Vagina (tissue), 2 donors: Measurements from ENCODE around the gene NANOS3. TPM values are rescaled to one million over a fixed set of nuclear protein-coding genes. Genes with fewer than 3 reads are reported as not detected.

Source experiments
- DNase-seq, 2 donors: peaks; one replicate each; pipeline ENCODE4 v3.0.0-alpha.2; 2017; ENCODE audit errors: extremely low spot score in 2 of 2
- H3K27ac ChIP-seq: fragments of 200-600 bp; sonication (generic); one replicate; pipeline ENCODE4 v1.5.1; 2019
- H3K27me3 ChIP-seq: fragments of 200-600 bp; sonication (generic); one replicate; pipeline ENCODE4 v1.5.1; 2019
- H3K36me3 ChIP-seq, 2 donors: fragments of 200-600 bp; sonication (generic); one replicate each; pipeline ENCODE4 v1.5.1; 2017 to 2019
- H3K4me1 ChIP-seq: fragments of 200-600 bp; sonication (generic); one replicate; pipeline ENCODE4 v1.5.1; 2019
- H3K4me3 ChIP-seq, 2 donors: fragments of 200-600 bp; sonication (generic); 1 replicate in 1 of 2; 2 replicates in 1 of 2; pipeline ENCODE4 v1.5.1; 2016 to 2019
- H3K9me3 ChIP-seq: fragments of 200-600 bp; sonication (generic); one replicate; pipeline ENCODE4 v1.5.1; 2019
- POLR2A ChIP-seq, 2 donors: fragments of 450-650 bp; IDR thresholded peaks; one replicate each; pipeline ENCODE4 v1.6.1; 2017; ENCODE audit warnings: antibody characterized with exemption in 2 of 2, mild to moderate bottlenecking in 2 of 2, moderate library complexity in 2 of 2
- POLR2AphosphoS5 ChIP-seq, 2 donors: sonication (generic); formaldehyde crosslinking; IDR thresholded peaks; one replicate each; pipeline ENCODE4 v1.9.0; 2017; ENCODE audit warnings: antibody characterized with exemption in 2 of 2, mild to moderate bottlenecking in 2 of 2, low read depth in 1 of 2; ENCODE audit not compliant: insufficient read depth in 1 of 2
- intact Hi-C: fragments of 100-400 bp; cut with DNase I; formaldehyde crosslinking; loops from one replicate; pipeline ENCODE4 v1.15.1; 2023
- microRNA counts, 2 donors: library from miRNA; unstranded; fragments of <30 nt; microRNA quantifications; one replicate each; lab custom pipeline; 2016 to 2017
- microRNA-seq: library from miRNA; unstranded; fragments of <30 nt; microRNA quantifications from one replicate; pipeline ENCODE4, GENCODE V29; 2017; ENCODE audit warnings: borderline number of aligned reads, borderline replicate concordance
- small RNA-seq: library from RNA; depleted of rRNA; stranded (forward); fragments of <200 nt; gene quantifications from one replicate; pipeline ENCODE3, GENCODE V24; 2016
- total RNA-seq: library from RNA; depleted of rRNA; stranded (reverse); fragments of >200 nt; gene quantifications from one replicate; pipeline ENCODE4 v1.2.3, GENCODE V29; 2016
- TF ChIP-seq, protein P1 (sequence below), 3 experiments: fragments of 450-650 bp in 2 of 3; fragments of 200-600 bp in 1 of 3; sonication (generic) in 1 of 3; IDR thresholded peaks; one replicate each; pipeline ENCODE4 v1.5.1; 2017 to 2019; ENCODE audit warnings: antibody characterized with exemption in 3 of 3, mild to moderate bottlenecking in 2 of 3, moderate library complexity in 2 of 3

Gene NANOS3
- total RNA-seq, 1 donor from 2014 or later = not detected

DNA sequence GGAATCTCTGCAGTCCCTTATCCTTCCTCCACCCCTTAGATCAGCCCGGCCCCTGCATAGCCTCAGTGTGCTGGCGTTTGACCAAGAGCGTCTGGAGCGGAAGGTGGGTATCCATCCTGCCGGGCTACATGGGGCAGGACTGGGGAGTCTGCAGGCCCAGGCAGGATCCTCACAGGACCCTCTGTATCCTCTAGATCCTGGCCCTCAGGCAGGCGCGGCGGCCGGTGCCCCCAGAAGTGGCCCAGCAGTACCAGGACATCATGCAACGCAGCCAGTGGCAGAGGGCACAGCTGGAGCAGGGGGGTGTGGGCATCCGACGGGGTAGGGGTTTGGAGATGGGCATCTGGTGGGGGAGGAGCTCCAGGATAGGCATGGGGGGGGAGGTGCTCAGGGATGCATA lies 52.4 kb downstream of the NANOS3 start:
- DNase-seq = no peak
- TF ChIP-seq POLR2A (IDR thresholded peaks at IDR 0.05) (no peak), POLR2AphosphoS5 (IDR thresholded peaks at IDR 0.05; ENCODE audit: insufficient read depth in 1 of 2, low read depth in 1 of 2) (no peak)
- TF ChIP-seq, protein P1, sequence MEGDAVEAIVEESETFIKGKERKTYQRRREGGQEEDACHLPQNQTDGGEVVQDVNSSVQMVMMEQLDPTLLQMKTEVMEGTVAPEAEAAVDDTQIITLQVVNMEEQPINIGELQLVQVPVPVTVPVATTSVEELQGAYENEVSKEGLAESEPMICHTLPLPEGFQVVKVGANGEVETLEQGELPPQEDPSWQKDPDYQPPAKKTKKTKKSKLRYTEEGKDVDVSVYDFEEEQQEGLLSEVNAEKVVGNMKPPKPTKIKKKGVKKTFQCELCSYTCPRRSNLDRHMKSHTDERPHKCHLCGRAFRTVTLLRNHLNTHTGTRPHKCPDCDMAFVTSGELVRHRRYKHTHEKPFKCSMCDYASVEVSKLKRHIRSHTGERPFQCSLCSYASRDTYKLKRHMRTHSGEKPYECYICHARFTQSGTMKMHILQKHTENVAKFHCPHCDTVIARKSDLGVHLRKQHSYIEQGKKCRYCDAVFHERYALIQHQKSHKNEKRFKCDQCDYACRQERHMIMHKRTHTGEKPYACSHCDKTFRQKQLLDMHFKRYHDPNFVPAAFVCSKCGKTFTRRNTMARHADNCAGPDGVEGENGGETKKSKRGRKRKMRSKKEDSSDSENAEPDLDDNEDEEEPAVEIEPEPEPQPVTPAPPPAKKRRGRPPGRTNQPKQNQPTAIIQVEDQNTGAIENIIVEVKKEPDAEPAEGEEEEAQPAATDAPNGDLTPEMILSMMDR (IDR thresholded peaks at IDR 0.05) = no peak
- intact Hi-C loops = no loop called here
- no peaks in the 10 kb centered on the region for H3K9me3 ChIP-seq
- no peaks in the 10 kb centered on the region for H3K4me1 ChIP-seq
- no peaks in the 10 kb centered on the region for H3K27me3 ChIP-seq
- H3K36me3 ChIP-seq = peaks cover 0 to 40% of the 10 kb centered on the region in 2 donors
- H3K27ac ChIP-seq = no peak overlapping the region
- H3K4me3 ChIP-seq = no peak overlapping the region

GRCh38 chr19:13929956-13930355 lies 53.0 kb downstream of the NANOS3 start:
- intact Hi-C loops = no loop called here

More at GRCh38 chr19:13929956-13930355, 53.0 kb downstream of the NANOS3 start:
- no peaks in the 10 kb centered on the region for H3K4me1 ChIP-seq
- H3K27ac ChIP-seq = no peak overlapping the region
- TF ChIP-seq POLR2A (IDR thresholded peaks at IDR 0.05) (no peak), POLR2AphosphoS5 (IDR thresholded peaks at IDR 0.05; ENCODE audit: insufficient read depth in 1 of 2, low read depth in 1 of 2) (no peak)
- TF ChIP-seq, protein P1 (IDR thresholded peaks at IDR 0.05) = no peak
- H3K36me3 ChIP-seq = peaks cover 0 to 34% of the 10 kb centered on the region in 2 donors
- no peaks in the 10 kb centered on the region for H3K9me3 ChIP-seq
- no peaks in the 10 kb centered on the region for H3K27me3 ChIP-seq
- no peak for DNase-seq
- H3K4me3 ChIP-seq = no peak overlapping the region

MicroRNAs within 50 kb of the gene (microRNA counts, 767-probe panel; counts per million panel counts)
- microRNA hsa-miR-181c-5p (lab: Ali Mortazavi, UCI) = 899 to 1,257 counts per million in 2 donors
- 7,829 to 8,492 counts per million in 2 donors for microRNA hsa-miR-23a-3p (lab: Ali Mortazavi, UCI)
- 5,315 to 6,376 counts per million in 2 donors for microRNA hsa-miR-24-3p (lab: Ali Mortazavi, UCI)
- 261 to 1,296 counts per million in 2 donors for microRNA hsa-miR-27a-3p (lab: Ali Mortazavi, UCI)

Small RNA genes lying within 50 kb of the gene (microRNA-seq; reads per million reads assigned to microRNA genes)
- gene MIR181C = 158 reads per million, percentile 59 among the genes with 10 or more reads in this experiment
- 141 reads per million, percentile 58 among the genes with 10 or more reads in this experiment for gene MIR181D

Small RNA genes lying within 50 kb of the gene (small RNA-seq; reads per million reads assigned to genes)
- 69.1 reads per million, percentile 97 among the genes with 10 or more reads in this experiment for gene MIR181C
- 43.0 reads per million, percentile 96 among the genes with 10 or more reads in this experiment for gene MIR181D

Other genes with a start within 250 kb of the NANOS3 start
- gene MRI1, start 112.6 kb upstream of the NANOS3 start, total RNA-seq = 69.0 TPM
- 189 TPM for gene C19orf53, start 102.7 kb upstream of the NANOS3 start, total RNA-seq
- gene ZSWIM4, start 81.7 kb upstream of the NANOS3 start, total RNA-seq = 13.0 TPM
- gene BRME1, start 29.0 kb downstream of the NANOS3 start, total RNA-seq = 12.0 TPM
- 44.4 TPM for gene CC2D1A, start 29.1 kb downstream of the NANOS3 start, total RNA-seq
- gene PODNL1, start 61.3 kb downstream of the NANOS3 start, total RNA-seq = 5.2 TPM
- gene DCAF15, start 75.4 kb downstream of the NANOS3 start, total RNA-seq = 20.6 TPM
- 9.6 TPM for gene RFX1, start 129.2 kb downstream of the NANOS3 start, total RNA-seq
- gene RLN3, start 151.0 kb downstream of the NANOS3 start, total RNA-seq = not detected
- 1.5 TPM for gene IL27RA, start 154.6 kb downstream of the NANOS3 start, total RNA-seq
- 0.98 TPM for gene PALM3, start 184.9 kb downstream of the NANOS3 start, total RNA-seq
- gene MISP3, start 195.7 kb downstream of the NANOS3 start, total RNA-seq = 2.7 TPM
- not detected for gene C19orf67, start 208.6 kb downstream of the NANOS3 start, total RNA-seq
- gene SAMD1, start 213.6 kb downstream of the NANOS3 start, total RNA-seq = 6.9 TPM
- 28.0 TPM for gene PRKACA, start 240.6 kb downstream of the NANOS3 start, total RNA-seq